ENCODE measurements around the gene ZNF511. TPM values are rescaled to one million over a fixed set of nuclear protein-coding genes. Genes with fewer than 3 reads are reported as not detected.

ZNF511 gene
- total RNA-seq, 1 experiment from 2014 or later, result 89.4 TPM

DNA sequence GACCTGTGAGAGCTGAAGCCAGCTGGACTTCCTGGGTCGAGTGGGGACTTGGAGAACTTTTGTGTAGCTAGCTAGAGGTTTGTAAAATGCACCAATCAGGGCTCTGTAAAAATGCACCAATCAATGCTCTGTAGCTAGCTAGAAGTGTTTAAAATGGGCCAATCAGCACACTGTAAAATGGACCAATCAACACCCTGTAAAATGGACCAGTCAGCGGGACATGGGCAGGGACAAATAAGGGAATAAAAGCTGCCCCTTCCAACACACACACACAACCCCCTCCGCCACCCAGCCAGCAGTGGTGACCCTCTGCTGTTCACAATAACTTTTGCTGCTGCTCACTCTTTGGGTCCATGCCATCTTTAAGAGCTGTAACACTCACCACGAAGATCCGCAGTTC is 7.1 kb downstream of the ZNF511 start:
- TF ChIP-seq, protein P1, sequence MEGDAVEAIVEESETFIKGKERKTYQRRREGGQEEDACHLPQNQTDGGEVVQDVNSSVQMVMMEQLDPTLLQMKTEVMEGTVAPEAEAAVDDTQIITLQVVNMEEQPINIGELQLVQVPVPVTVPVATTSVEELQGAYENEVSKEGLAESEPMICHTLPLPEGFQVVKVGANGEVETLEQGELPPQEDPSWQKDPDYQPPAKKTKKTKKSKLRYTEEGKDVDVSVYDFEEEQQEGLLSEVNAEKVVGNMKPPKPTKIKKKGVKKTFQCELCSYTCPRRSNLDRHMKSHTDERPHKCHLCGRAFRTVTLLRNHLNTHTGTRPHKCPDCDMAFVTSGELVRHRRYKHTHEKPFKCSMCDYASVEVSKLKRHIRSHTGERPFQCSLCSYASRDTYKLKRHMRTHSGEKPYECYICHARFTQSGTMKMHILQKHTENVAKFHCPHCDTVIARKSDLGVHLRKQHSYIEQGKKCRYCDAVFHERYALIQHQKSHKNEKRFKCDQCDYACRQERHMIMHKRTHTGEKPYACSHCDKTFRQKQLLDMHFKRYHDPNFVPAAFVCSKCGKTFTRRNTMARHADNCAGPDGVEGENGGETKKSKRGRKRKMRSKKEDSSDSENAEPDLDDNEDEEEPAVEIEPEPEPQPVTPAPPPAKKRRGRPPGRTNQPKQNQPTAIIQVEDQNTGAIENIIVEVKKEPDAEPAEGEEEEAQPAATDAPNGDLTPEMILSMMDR (conservative IDR thresholded peaks at IDR 0.05), result no peak
- DNase-seq, result no peak
- Histone ChIP-seq H3K27me3 (ENCODE audit: insufficient read depth, low read length) (peaks cover 4% of the 10 kb centered on the region; the same call in 1 of the 2 replicates), H2BK120ac (ENCODE audit: low read depth, low read length, poor library complexity, severe bottlenecking) (no peak overlapping the region), H3K9ac (ENCODE audit: extremely low read depth, insufficient read length, low read length) (no peak overlapping the region), H3K56ac (ENCODE audit: insufficient read length, low read depth, low read length) (no peak overlapping the region), H3K23me2 (ENCODE audit: insufficient read length, low read depth, low read length, poor library complexity, severe bottlenecking) (no peaks in the 10 kb centered on the region), H4K8ac (replicated peaks; ENCODE audit: insufficient read length, low read depth, low read length) (no peak overlapping the region), H3K9me3 (ENCODE audit: control insufficient read depth, low read depth, low read length) (no peaks in the 10 kb centered on the region), H3K4me2 (ENCODE audit: insufficient read depth, insufficient read length, low read length) (no peak overlapping the region), H3K14ac (ENCODE audit: insufficient read depth, low read length) (no peak overlapping the region), H2BK5ac (ENCODE audit: insufficient read length, low read length) (no peak overlapping the region), H2BK15ac (ENCODE audit: low read depth, low read length) (no peak overlapping the region), H2AFZ (ENCODE audit: low read length) (no peak overlapping the region), H3K18ac (ENCODE audit: insufficient read length, low read depth, low read length) (no peak overlapping the region), H4K91ac (ENCODE audit: insufficient read length, low read depth, low read length) (no peak overlapping the region), H2AK5ac (ENCODE audit: insufficient read length, low read length) (no peak overlapping the region), H4K20me1 (ENCODE audit: control insufficient read depth, insufficient read depth, insufficient read length) (no peaks in the 10 kb centered on the region), H3K27ac (ENCODE audit: insufficient read length, low read depth, low read length) (no peak overlapping the region), H3K23ac (ENCODE audit: insufficient read length, low read depth, low read length) (no peak overlapping the region), H3T11ph (ENCODE audit: low read length) (no peak overlapping the region), H3K79me2 (ENCODE audit: insufficient read depth, low read length) (no peaks in the 10 kb centered on the region), H3K79me1 (ENCODE audit: insufficient read depth, low read depth, low read length, poor library complexity, severe bottlenecking) (no peaks in the 10 kb centered on the region), H3K4me1 (ENCODE audit: insufficient read depth, low read length) (no peaks in the 10 kb centered on the region), H2BK12ac (ENCODE audit: insufficient read length, low read depth, low read length) (no peak overlapping the region), H2BK20ac (ENCODE audit: low read depth, low read length, poor library complexity, severe bottlenecking) (no peak overlapping the region), H4K5ac (ENCODE audit: insufficient read length, low read depth, low read length) (no peak overlapping the region), H3K4ac (ENCODE audit: low read depth, low read length) (no peak overlapping the region)
- Mint-ChIP-seq H3K27me3 (ENCODE audit: low read depth) (peaks cover 21% of the 10 kb centered on the region), H3K27ac (no peak overlapping the region), H3K4me1 (peaks cover 0 to 9% of the 10 kb centered on the region in 2 experiments; a peak in 1 of 4 replicates), H3K9me3 (peaks cover 4 to 5% of the 10 kb centered on the region in 2 experiments; a peak in 4 of 5 replicates), H3K36me3 (ENCODE audit: insufficient read depth in 1 of 3, low read depth in 3 of 3) (peaks cover 2 to 22% (median 19%) of the 10 kb centered on the region in 3 experiments; a peak in 6 of 7 replicates), H3K4me3 (no peak overlapping the region)
- no CpG with 5 or more reads among the region's 5 CpGs for WGBS (ENCODE audit: extremely low coverage, insufficient read length, low lambda C conversion rate)
